Measurements from ENCODE around the gene CLDN5. TPM values are rescaled to one million over a fixed set of nuclear protein-coding genes. Genes with fewer than 3 reads are reported as not detected.

The CLDN5 gene
- total RNA-seq, 2 donors from 2014 or later = 0.87 to 20.0 TPM

DNA sequence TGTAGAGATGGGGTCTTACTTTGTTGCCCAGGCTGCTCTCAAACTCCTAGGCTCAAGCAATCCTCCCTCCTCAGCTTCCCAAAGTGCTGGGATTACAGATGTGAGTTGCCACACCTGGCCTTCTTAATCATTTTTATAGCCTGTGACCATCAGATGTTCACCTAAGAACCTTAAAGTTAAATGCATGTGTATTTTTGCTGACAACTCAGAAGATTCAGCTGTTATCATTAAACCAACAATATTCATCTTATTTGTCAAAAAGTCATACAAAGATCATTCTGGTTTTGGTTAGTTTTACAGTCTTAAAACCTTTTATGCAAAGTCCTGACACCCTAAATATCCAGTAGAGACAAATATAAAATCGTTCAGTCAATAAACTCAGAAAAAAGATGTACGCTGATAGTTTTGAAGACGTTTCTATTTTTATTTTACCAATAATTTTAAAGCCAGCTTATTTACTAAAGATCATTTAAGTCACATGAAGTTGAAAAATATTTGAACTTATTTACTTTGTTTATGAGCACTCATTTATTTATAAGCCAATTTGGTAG, 22.2 kb downstream of the CLDN5 start:
- DNase-seq (no peak), ATAC-seq (no peak)
- Mint-ChIP-seq H3K27me3 (no peaks in the 10 kb centered on the region), H3K36me3 (ENCODE audit: low read depth) (no peaks in the 10 kb centered on the region), H3K27ac (no peak overlapping the region), H3K4me1 (peaks cover 16% of the 10 kb centered on the region), H3K4me3 (no peak overlapping the region)
- no peaks in the 10 kb centered on the region for H3K9me3 ChIP-seq (ENCODE audit: control insufficient read depth, low read length, poor library complexity, severe bottlenecking)

- DNase-seq (no peak), ATAC-seq (no peak)
- H3K4me1 Mint-ChIP-seq = peaks cover 5% of the 10 kb centered on the region
- no peaks in the 10 kb centered on the region for H3K36me3 Mint-ChIP-seq (ENCODE audit: low read depth)
- no peak overlapping the region for H3K27ac Mint-ChIP-seq
- no peak overlapping the region for H3K4me3 Mint-ChIP-seq
- H3K27me3 Mint-ChIP-seq = no peaks in the 10 kb centered on the region
- no peaks in the 10 kb centered on the region for H3K9me3 ChIP-seq (ENCODE audit: control insufficient read depth, low read length, poor library complexity, severe bottlenecking)
Observed at GRCh38 chr22:19499880-19500242, 24.3 kb downstream of the CLDN5 start.

GRCh38 chr22:19499236-19499879, 24.9 kb downstream of the CLDN5 start:
- Mint-ChIP-seq H3K36me3 (ENCODE audit: low read depth) (no peaks in the 10 kb centered on the region), H3K27ac (no peak overlapping the region), H3K4me1 (peaks cover 5% of the 10 kb centered on the region), H3K27me3 (no peaks in the 10 kb centered on the region), H3K4me3 (no peak overlapping the region)
- ATAC-seq (no peak), DNase-seq (no peak)
- no peaks in the 10 kb centered on the region for H3K9me3 ChIP-seq (ENCODE audit: control insufficient read depth, low read length, poor library complexity, severe bottlenecking)

GRCh38 chr22:19498866-19499190, 25.4 kb downstream of the CLDN5 start:
- no peak overlapping the region for H3K27ac Mint-ChIP-seq
- peaks cover 5% of the 10 kb centered on the region for H3K4me1 Mint-ChIP-seq

GRCh38 chr22:19498154-19498865, 25.9 kb downstream of the CLDN5 start:
- Mint-ChIP-seq H3K27ac (no peak overlapping the region), H3K4me1 (peaks cover 5% of the 10 kb centered on the region), H3K27me3 (no peaks in the 10 kb centered on the region), H3K36me3 (ENCODE audit: low read depth) (no peaks in the 10 kb centered on the region), H3K4me3 (no peak overlapping the region)
- no peak for ATAC-seq
- H3K9me3 ChIP-seq (ENCODE audit: control insufficient read depth, low read length, poor library complexity, severe bottlenecking) = no peaks in the 10 kb centered on the region
- DNase-seq = no peak

More at GRCh38 chr22:19498866-19499190, 25.4 kb downstream of the CLDN5 start:
- no peaks in the 10 kb centered on the region for H3K27me3 Mint-ChIP-seq
- H3K9me3 ChIP-seq (ENCODE audit: control insufficient read depth, low read length, poor library complexity, severe bottlenecking) = no peaks in the 10 kb centered on the region
- H3K36me3 Mint-ChIP-seq (ENCODE audit: low read depth) = no peaks in the 10 kb centered on the region
- no peak overlapping the region for H3K4me3 Mint-ChIP-seq
- DNase-seq (no peak), ATAC-seq (no peak)

GRCh38 chr22:19497245-19497644, 27.0 kb downstream of the CLDN5 start:
- no peak for DNase-seq
- H3K4me1 Mint-ChIP-seq = peaks cover 5% of the 10 kb centered on the region
- no peaks in the 10 kb centered on the region for H3K9me3 ChIP-seq (ENCODE audit: control insufficient read depth, low read length, poor library complexity, severe bottlenecking)
- no peaks in the 10 kb centered on the region for H3K27me3 Mint-ChIP-seq
- H3K27ac Mint-ChIP-seq = no peak overlapping the region
- no peak for ATAC-seq
- peaks cover 3% of the 10 kb centered on the region for H3K36me3 Mint-ChIP-seq (ENCODE audit: low read depth)
- H3K4me3 Mint-ChIP-seq = no peak overlapping the region

GRCh38 chr22:19496324-19496630, 27.9 kb downstream of the CLDN5 start:
- Mint-ChIP-seq H3K4me1 (peaks cover 8% of the 10 kb centered on the region), H3K27ac (peak overlapping the region; percentile 9), H3K27me3 (no peaks in the 10 kb centered on the region), H3K4me3 (no peak overlapping the region), H3K36me3 (ENCODE audit: low read depth) (peaks cover 6% of the 10 kb centered on the region)
- ATAC-seq (no peak), DNase-seq (no peak)
- no peaks in the 10 kb centered on the region for H3K9me3 ChIP-seq (ENCODE audit: control insufficient read depth, low read length, poor library complexity, severe bottlenecking)

DNA sequence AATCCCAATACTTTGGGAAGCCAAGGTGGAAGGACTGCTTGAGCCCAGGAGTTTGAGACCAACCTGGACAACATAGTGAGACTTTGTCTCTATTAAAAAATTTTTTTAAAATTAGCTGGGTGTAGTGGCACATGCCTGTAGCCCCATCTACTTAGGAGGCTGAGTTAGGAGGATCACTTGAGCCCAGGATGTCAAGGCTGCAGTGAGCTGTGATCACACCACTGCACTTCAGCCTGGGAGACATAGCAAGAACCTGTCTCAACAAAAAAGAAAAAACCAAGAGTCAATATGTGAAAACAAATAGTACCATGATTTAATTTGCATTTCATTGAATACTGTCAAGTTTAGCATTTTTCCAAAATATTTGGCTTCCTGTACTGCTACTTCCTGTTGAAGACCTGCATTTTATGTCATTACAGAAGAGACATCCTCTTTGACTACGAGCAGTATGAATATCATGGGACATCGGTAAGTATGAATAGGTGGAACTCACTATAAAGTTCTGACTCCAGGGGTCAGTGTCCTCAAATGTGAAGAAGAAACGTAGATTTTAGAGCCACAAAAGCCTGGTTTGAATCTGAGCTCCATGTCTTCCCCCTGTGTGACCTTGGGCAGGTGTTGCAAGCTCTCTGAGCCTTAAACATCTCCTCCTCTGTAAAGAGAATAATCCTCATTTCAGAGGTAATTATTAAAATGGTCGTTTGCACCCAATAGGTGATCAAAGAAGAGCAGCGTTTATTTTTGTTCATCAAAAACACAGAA, 28.5 kb downstream of the CLDN5 start:
- peaks cover 6% of the 10 kb centered on the region for H3K36me3 Mint-ChIP-seq (ENCODE audit: low read depth)
- DNase-seq (no peak), ATAC-seq (no peak)
- no peaks in the 10 kb centered on the region for H3K27me3 Mint-ChIP-seq
- peak overlapping the region; percentile 9 for H3K27ac Mint-ChIP-seq
- no peak overlapping the region for H3K4me3 Mint-ChIP-seq
- peaks cover 8% of the 10 kb centered on the region for H3K4me1 Mint-ChIP-seq
- no peaks in the 10 kb centered on the region for H3K9me3 ChIP-seq (ENCODE audit: control insufficient read depth, low read length, poor library complexity, severe bottlenecking)

DNA sequence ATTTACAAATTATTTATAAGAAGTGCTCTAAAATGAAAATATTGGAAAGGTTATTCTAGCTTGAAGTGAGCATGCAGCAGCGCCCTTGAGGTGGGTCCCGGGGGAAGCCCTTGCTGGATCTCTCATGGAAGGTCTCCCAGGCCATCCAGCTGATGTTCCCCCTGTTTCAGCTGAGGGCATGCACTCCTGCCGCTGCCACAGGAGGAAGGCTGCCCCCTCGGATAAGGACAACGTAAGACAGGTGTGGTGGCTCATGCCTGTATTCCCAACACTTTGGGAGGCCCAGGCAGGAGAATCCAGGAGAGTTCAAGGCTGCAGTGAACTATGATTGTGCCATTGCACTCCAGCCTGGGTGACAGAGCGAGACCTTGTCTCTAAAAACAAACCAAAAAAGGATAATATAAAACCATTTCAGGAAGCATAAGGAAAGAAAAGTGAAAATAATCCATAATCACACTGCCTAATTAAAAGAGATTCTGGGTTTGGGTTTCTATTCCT, 29.5 kb downstream of the CLDN5 start:
- ATAC-seq (no peak), DNase-seq (no peak)
- no peak overlapping the region for H3K27ac Mint-ChIP-seq
- H3K4me3 Mint-ChIP-seq = no peak overlapping the region
- no peaks in the 10 kb centered on the region for H3K9me3 ChIP-seq (ENCODE audit: control insufficient read depth, low read length, poor library complexity, severe bottlenecking)
- peaks cover 12% of the 10 kb centered on the region for H3K4me1 Mint-ChIP-seq
- no peaks in the 10 kb centered on the region for H3K27me3 Mint-ChIP-seq
- H3K36me3 Mint-ChIP-seq (ENCODE audit: low read depth) = peaks cover 6% of the 10 kb centered on the region

GRCh38 chr22:19494001-19494560, 30.1 kb downstream of the CLDN5 start:
- Mint-ChIP-seq H3K36me3 (ENCODE audit: low read depth) (peaks cover 6% of the 10 kb centered on the region), H3K27me3 (no peaks in the 10 kb centered on the region), H3K27ac (no peak overlapping the region), H3K4me1 (peaks cover 12% of the 10 kb centered on the region), H3K4me3 (no peak overlapping the region)
- no peaks in the 10 kb centered on the region for H3K9me3 ChIP-seq (ENCODE audit: control insufficient read depth, low read length, poor library complexity, severe bottlenecking)
- DNase-seq (no peak), ATAC-seq (no peak)

GRCh38 chr22:19492504-19493174, 31.6 kb downstream of the CLDN5 start:
- Mint-ChIP-seq H3K4me3 (no peak overlapping the region), H3K36me3 (ENCODE audit: low read depth) (peaks cover 6% of the 10 kb centered on the region)

DNA sequence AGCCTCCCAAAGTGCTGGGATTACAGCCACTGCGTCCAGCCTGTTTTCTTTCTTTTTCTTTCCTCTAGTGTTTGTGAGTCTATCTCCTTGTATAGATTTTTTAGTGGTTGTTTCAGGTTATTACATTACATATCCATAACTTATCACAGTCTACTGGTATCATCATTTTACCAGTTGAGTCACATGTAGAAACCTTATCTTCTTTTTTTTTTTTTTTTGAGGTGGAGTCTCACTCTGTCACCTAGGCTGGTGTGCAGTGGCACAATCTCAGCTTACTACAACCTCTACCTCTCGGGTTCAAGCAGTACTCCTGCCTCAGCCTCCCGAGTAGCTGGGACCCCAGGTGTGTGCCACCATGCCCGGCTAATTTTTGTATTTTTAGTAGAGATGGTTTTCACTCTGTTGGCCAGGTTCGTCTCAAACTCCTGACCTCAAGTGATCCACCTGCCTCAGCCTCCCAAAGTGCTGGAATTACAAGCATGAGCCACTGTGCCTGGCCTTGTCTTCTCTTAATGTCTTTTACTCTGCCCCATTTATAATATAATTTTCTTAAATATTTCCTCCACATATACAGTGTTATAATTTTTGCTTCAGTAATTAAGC, 33.5 kb downstream of the CLDN5 start:
- Mint-ChIP-seq H3K27ac (no peak overlapping the region), H3K27me3 (no peaks in the 10 kb centered on the region), H3K4me3 (no peak overlapping the region), H3K36me3 (ENCODE audit: low read depth) (peaks cover 6% of the 10 kb centered on the region), H3K4me1 (peaks cover 6% of the 10 kb centered on the region)
- H3K9me3 ChIP-seq (ENCODE audit: control insufficient read depth, low read length, poor library complexity, severe bottlenecking) = no peaks in the 10 kb centered on the region
- DNase-seq (no peak), ATAC-seq (no peak)

More at GRCh38 chr22:19492504-19493174, 31.6 kb downstream of the CLDN5 start:
- peaks cover 10% of the 10 kb centered on the region for H3K4me1 Mint-ChIP-seq
- DNase-seq (no peak), ATAC-seq (no peak)
- H3K27me3 Mint-ChIP-seq = no peaks in the 10 kb centered on the region
- no peak overlapping the region for H3K27ac Mint-ChIP-seq
- H3K9me3 ChIP-seq (ENCODE audit: control insufficient read depth, low read length, poor library complexity, severe bottlenecking) = no peaks in the 10 kb centered on the region

Measured in T-helper 17 cell (primary cell).